CD4-positive, CD25-positive, alpha-beta regulatory T cell (primary cell): Measurements from ENCODE around the gene LCN12. TPM values are rescaled to one million over a fixed set of nuclear protein-coding genes. Genes with fewer than 3 reads are reported as not detected.

ENCODE experiments used
- ATAC-seq, 2 donors: fragments of 150-1000 bp; cut with Tn5 transposase; one replicate each; pipeline ENCODE4 v1.10.0; 2021; ENCODE audit warnings: low read depth in 2 of 2, moderate number of reproducible peaks in 2 of 2, moderate library complexity in 1 of 2
- DNase-seq, 3 donors: peaks; one replicate each; pipeline versions ENCODE4 v3.0.0 to v3.0.0-alpha.2; 2012 to 2022; ENCODE audit warnings: mixed read lengths in 1 of 3
- H3K27ac ChIP-seq: one replicate; pipeline ENCODE4 v1.7.0; 2013; ENCODE audit warnings: mild to moderate bottlenecking, low read length; ENCODE audit not compliant: insufficient read depth, poor library complexity, severe bottlenecking
- H3K27me3 ChIP-seq: one replicate; pipeline ENCODE4 v1.7.0; 2013; ENCODE audit warnings: low read length; ENCODE audit not compliant: control insufficient read depth, insufficient read depth
- H3K36me3 ChIP-seq: one replicate; pipeline ENCODE4 v1.7.0; 2013; ENCODE audit warnings: mild to moderate bottlenecking, low read length, moderate library complexity; ENCODE audit not compliant: control insufficient read depth, insufficient read depth
- H3K4me1 ChIP-seq: 2 replicates; pipeline ENCODE4 v1.7.0; 2013; ENCODE audit warnings: mild to moderate bottlenecking, low read length; ENCODE audit not compliant: insufficient read depth, control insufficient read depth, poor library complexity, severe bottlenecking
- H3K4me3 ChIP-seq: one replicate; pipeline ENCODE4 v1.7.0; 2013; ENCODE audit warnings: low read depth, mild to moderate bottlenecking, low read length, moderate library complexity
- H3K9me3 ChIP-seq, 2 experiments: 1 replicate in 1 of 2; 2 replicates in 1 of 2; pipeline ENCODE4 v1.7.0; 2013; ENCODE audit warnings: low read length in 2 of 2, mild to moderate bottlenecking in 1 of 2, moderate library complexity in 1 of 2; ENCODE audit not compliant: control insufficient read depth in 2 of 2
- H3K27ac Mint-ChIP-seq, 3 donors: one replicate each; pipeline ENCODE4 v1.8.0; 2020 to 2022; ENCODE audit warnings: mild to moderate bottlenecking in 3 of 3, mixed read lengths in 3 of 3, moderate library complexity in 2 of 3
- H3K27me3 Mint-ChIP-seq: one replicate; pipeline ENCODE4 v1.8.0; 2022; ENCODE audit warnings: mild to moderate bottlenecking, mixed read lengths
- H3K36me3 Mint-ChIP-seq: one replicate; pipeline ENCODE4 v1.8.0; 2020; ENCODE audit warnings: mixed read lengths
- H3K4me1 Mint-ChIP-seq, 4 donors: one replicate each; pipeline ENCODE4 v1.8.0; 2020 to 2022; ENCODE audit warnings: mixed read lengths in 4 of 4, mild to moderate bottlenecking in 1 of 4
- H3K4me3 Mint-ChIP-seq, 4 donors: one replicate each; pipeline ENCODE4 v1.8.0; 2020 to 2022; ENCODE audit warnings: mild to moderate bottlenecking in 4 of 4, mixed read lengths in 4 of 4, moderate library complexity in 3 of 4
- H3K9me3 Mint-ChIP-seq, 7 donors: one replicate each; pipeline ENCODE4 v1.8.0; 2020 to 2022; ENCODE audit warnings: mixed read lengths in 7 of 7, mild to moderate bottlenecking in 3 of 7, moderate library complexity in 2 of 7
- polyA plus RNA-seq, 4 donors: library from polyadenylated mRNA; unstranded; fragments of 300-500 nt; fragmentation: Illumina TruSeq; gene quantifications; one replicate each; pipeline ENCODE4 v1.2.3, GENCODE V29; 2021
- total RNA-seq: library from RNA; stranded (reverse); gene quantifications from one replicate; pipeline ENCODE4 v1.2.3, GENCODE V29; 2022

LCN12 gene
- total and polyA plus RNA-seq, 5 donors from 2014 or later = 1.4 TPM; not detected in 4

- DNase-seq = no peak
- peaks cover 24% of the 10 kb centered on the region for H3K4me1 ChIP-seq
- H3K27me3 ChIP-seq = no peaks in the 10 kb centered on the region
- H3K4me3 Mint-ChIP-seq = no peak overlapping the region
- H3K4me3 ChIP-seq = no peak overlapping the region
- H3K4me1 Mint-ChIP-seq = peaks cover 0 to 26% (median 13%) of the 10 kb centered on the region in 4 donors
- H3K27me3 Mint-ChIP-seq = peaks cover 3% of the 10 kb centered on the region
- no peaks in the 10 kb centered on the region for H3K9me3 Mint-ChIP-seq
- H3K36me3 Mint-ChIP-seq = no peaks in the 10 kb centered on the region
- H3K27ac Mint-ChIP-seq = no peak overlapping the region
- no peaks in the 10 kb centered on the region for H3K9me3 ChIP-seq
- H3K27ac ChIP-seq = no peak overlapping the region
- H3K36me3 ChIP-seq = no peaks in the 10 kb centered on the region
- ATAC-seq = no peak
Observed at GRCh38 chr9:136970361-136970760, 18.3 kb downstream of the LCN12 start.

GRCh38 chr9:136971746-136972145 is 19.7 kb downstream of the LCN12 start:
- Histone ChIP-seq H3K27me3 (no peaks in the 10 kb centered on the region), H3K4me3 (no peak overlapping the region), H3K4me1 (peaks cover 21% of the 10 kb centered on the region), H3K27ac (no peak overlapping the region), H3K36me3 (no peaks in the 10 kb centered on the region), H3K9me3 (no peaks in the 10 kb centered on the region)
- no peak for ATAC-seq
- H3K4me1 Mint-ChIP-seq = peaks cover 0 to 25% (median 5%) of the 10 kb centered on the region in 4 donors
- peaks cover 5% of the 10 kb centered on the region for H3K27me3 Mint-ChIP-seq
- H3K27ac Mint-ChIP-seq = no peak overlapping the region
- DNase-seq = no peak
- no peaks in the 10 kb centered on the region for H3K9me3 Mint-ChIP-seq
- no peak overlapping the region for H3K4me3 Mint-ChIP-seq
- no peaks in the 10 kb centered on the region for H3K36me3 Mint-ChIP-seq

- no peak overlapping the region for H3K27ac ChIP-seq
- H3K9me3 ChIP-seq = no peaks in the 10 kb centered on the region
- Mint-ChIP-seq H3K27ac (no peak overlapping the region), H3K9me3 (no peaks in the 10 kb centered on the region), H3K27me3 (peaks cover 5% of the 10 kb centered on the region), H3K36me3 (no peaks in the 10 kb centered on the region), H3K4me3 (no peak overlapping the region), H3K4me1 (peaks cover 0 to 23% (median 5%) of the 10 kb centered on the region in 4 donors)
- no peaks in the 10 kb centered on the region for H3K27me3 ChIP-seq
- DNase-seq (no peak), ATAC-seq (no peak)
- no peak overlapping the region for H3K4me3 ChIP-seq
- H3K36me3 ChIP-seq = no peaks in the 10 kb centered on the region
- H3K4me1 ChIP-seq = peaks cover 21% of the 10 kb centered on the region
Observed at GRCh38 chr9:136972335-136972734, 20.3 kb downstream of the LCN12 start.

DNA sequence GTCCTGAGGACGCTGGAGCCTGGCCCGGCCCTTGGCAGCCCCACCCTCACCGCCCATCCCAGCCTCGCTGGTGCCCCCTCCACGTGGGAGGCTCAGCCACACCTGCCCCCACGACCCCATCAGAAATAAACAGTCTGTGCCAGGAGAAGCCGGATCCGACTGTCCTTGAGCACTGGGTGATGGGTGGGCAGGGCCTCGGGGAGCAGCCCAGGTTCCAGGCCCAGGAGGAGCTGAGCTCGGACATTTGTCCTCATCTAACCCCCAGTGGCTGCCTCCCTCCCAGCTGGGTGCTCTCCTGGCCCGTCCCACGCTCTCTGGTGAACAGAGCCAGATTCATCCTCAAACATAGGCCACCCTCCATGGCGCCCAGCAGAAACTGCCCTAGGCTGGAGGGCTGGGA is 20.7 kb downstream of the LCN12 start:
- ATAC-seq (no peak), DNase-seq (no peak)
- Mint-ChIP-seq H3K36me3 (no peaks in the 10 kb centered on the region), H3K27me3 (peaks cover 5% of the 10 kb centered on the region), H3K9me3 (no peaks in the 10 kb centered on the region), H3K4me3 (no peak overlapping the region), H3K4me1 (peaks cover 0 to 23% (median 5%) of the 10 kb centered on the region in 4 donors), H3K27ac (no peak overlapping the region)
- peaks cover 26% of the 10 kb centered on the region for H3K4me1 ChIP-seq
- H3K27ac ChIP-seq = no peak overlapping the region
- H3K4me3 ChIP-seq = no peak overlapping the region
- H3K27me3 ChIP-seq = no peaks in the 10 kb centered on the region
- H3K9me3 ChIP-seq = no peaks in the 10 kb centered on the region
- H3K36me3 ChIP-seq = no peaks in the 10 kb centered on the region

- Histone ChIP-seq H3K9me3 (no peaks in the 10 kb centered on the region), H3K36me3 (no peaks in the 10 kb centered on the region), H3K27ac (no peak overlapping the region), H3K4me3 (no peak overlapping the region), H3K27me3 (no peaks in the 10 kb centered on the region), H3K4me1 (peaks cover 28% of the 10 kb centered on the region)
- Mint-ChIP-seq H3K4me3 (no peak overlapping the region), H3K27me3 (peaks cover 5% of the 10 kb centered on the region), H3K27ac (no peak overlapping the region), H3K36me3 (no peaks in the 10 kb centered on the region), H3K4me1 (peaks cover 0 to 23% (median 5%) of the 10 kb centered on the region in 4 donors), H3K9me3 (no peaks in the 10 kb centered on the region)
- DNase-seq (no peak), ATAC-seq (no peak)
Observed at GRCh38 chr9:136973618-136974617, 21.8 kb downstream of the LCN12 start.

DNA sequence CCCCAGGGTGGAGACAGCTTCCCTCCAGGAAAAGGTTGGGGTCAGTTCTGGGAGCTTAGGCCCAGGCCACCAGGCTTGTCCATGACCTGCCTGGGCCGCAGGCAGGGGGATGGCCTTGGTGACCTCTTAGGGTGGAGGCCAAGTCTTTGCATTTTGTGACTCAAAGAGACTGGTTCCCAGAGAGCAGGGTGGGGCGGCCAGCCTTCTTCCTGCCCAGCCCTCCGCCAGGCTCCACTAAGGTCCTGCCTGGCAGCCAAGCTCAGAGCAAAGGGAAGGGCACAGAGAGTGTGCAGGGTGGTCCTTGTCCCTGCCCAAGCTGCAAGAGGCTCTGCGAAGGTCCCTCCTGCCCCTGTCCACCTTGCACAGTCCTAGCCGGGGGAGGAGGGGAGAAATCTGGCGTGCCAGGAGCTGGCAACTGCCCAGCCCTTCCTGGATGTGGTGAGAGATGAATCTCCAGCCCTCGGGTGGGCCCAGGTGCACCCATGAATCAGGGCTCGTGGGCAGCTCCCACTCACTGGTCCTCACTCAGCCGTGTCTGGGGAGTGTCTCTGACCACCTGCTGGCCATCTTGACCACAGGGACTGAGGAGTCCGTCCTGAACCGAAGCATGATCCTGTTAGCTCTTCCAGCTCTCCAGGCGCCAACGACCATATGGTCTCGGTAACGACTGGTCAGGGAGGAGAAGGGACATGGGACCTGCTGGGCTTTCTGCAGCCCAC is 22.9 kb downstream of the LCN12 start:
- DNase-seq (peak in 1 of 3 donors; percentile 67), ATAC-seq (peak in 1 of 2 donors; percentile 8)
- no peaks in the 10 kb centered on the region for H3K27me3 ChIP-seq
- H3K36me3 ChIP-seq = no peaks in the 10 kb centered on the region
- Mint-ChIP-seq H3K4me3 (peak overlapping the region in 2 of 4 donors; percentile 26 to 31), H3K4me1 (peaks cover 0 to 23% (median 5%) of the 10 kb centered on the region in 4 donors), H3K36me3 (no peaks in the 10 kb centered on the region), H3K27me3 (peaks cover 5% of the 10 kb centered on the region), H3K9me3 (no peaks in the 10 kb centered on the region), H3K27ac (no peak overlapping the region)
- no peaks in the 10 kb centered on the region for H3K9me3 ChIP-seq
- H3K4me3 ChIP-seq = peak overlapping the region; percentile 26
- peaks cover 28% of the 10 kb centered on the region for H3K4me1 ChIP-seq
- no peak overlapping the region for H3K27ac ChIP-seq

GRCh38 chr9:136975644-136976043 is 23.6 kb downstream of the LCN12 start:
- peaks cover 28% of the 10 kb centered on the region for H3K4me1 ChIP-seq

More at GRCh38 chr9:136975644-136976043, 23.6 kb downstream of the LCN12 start:
- no peaks in the 10 kb centered on the region for H3K36me3 ChIP-seq
- Mint-ChIP-seq H3K4me1 (peaks cover 0 to 23% (median 5%) of the 10 kb centered on the region in 4 donors), H3K36me3 (no peaks in the 10 kb centered on the region), H3K27me3 (peaks cover 7% of the 10 kb centered on the region), H3K27ac (no peak overlapping the region), H3K9me3 (no peaks in the 10 kb centered on the region), H3K4me3 (peak overlapping the region in 3 of 4 donors; percentile 24 to 73 (median 26))
- no peak overlapping the region for H3K27ac ChIP-seq
- H3K4me3 ChIP-seq = no peak overlapping the region
- no peaks in the 10 kb centered on the region for H3K27me3 ChIP-seq
- H3K9me3 ChIP-seq = no peaks in the 10 kb centered on the region
- DNase-seq = peak in 1 of 3 donors; percentile 38
- no peak for ATAC-seq
